SHP77 (cell line): Measurements from ENCODE around the gene GLRX.

Experiments used
- DNase-seq, 2 experiments: peaks; one replicate each; lab custom pipeline; 2025; lab: John Stamatoyannopoulos, UW

GLRX gene

DNA sequence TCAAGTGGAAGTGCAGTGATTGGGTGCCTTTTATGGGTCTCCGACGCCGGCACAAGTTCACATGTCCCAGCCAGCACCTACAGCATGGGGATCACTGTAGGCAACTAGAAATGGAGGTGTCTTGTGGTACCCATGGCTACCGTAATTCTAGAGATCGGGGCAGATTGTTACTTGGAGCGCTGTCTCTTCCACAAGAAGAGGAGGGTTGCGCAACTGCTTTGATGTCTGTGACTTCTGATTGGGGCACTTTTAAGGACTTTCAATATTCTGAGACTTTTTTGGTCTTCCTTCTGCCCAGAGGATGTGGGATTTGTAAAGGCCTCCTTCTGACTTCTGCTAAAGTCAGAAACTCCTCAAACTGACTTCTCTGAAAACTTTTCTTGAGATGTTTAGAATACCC, 41.9 kb downstream of the GLRX start:
- DNase-seq = no peak

DNA sequence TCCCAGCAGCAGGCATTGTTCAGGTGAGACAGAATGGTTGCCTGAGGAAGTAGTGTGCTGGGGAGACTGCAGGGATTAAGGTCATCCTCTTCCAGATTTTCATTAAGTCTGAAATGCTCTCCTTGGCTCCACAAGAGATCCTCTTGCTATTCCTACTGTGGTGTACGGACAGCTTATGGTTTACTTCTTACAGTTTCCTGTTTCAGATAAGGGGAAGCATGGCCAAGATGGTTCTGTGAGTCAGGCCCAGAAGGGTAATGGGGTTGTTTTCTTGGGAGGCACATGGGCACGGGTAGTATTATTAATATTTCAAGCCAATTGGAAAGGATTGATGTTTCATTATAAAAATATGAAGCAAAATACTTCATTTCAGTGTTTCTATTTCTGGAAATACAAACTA, 42.9 kb downstream of the GLRX start:
- DNase-seq = no peak

DNA sequence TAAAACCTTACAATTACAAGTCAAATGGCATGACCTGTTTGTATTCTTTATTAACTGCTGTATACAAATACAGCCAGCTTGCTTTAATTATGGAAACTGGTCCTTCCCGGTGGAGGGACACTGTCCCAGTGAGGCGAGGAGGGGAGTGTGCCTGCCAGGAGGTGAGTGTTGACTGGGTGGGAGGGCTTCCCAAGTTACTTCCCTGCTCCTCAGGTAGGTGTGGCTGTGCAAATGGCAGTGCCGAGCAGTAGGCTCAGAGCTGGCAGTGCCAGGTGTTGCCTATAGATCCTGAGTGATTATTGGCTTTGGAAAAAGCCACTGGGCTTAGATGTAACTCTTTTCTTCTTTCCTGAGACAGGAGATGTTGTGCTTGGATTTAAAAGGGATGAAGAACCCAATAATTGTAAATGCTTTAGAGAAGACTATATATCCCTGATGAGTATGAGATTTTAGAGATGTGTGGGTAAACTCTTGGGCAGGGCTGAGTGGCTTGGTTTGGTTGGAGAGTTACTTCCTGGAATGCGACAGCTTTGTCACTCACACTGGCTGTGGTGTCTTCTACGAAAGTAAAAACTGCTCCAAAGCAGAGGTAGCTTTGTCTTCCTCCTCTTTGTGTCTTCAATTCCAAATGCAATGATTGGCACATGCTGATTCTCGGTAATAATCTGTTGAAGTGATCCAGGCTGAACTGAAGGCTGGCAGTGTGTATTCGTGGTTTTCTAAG, 43.7 kb downstream of the GLRX start:
- no peak for DNase-seq

DNA sequence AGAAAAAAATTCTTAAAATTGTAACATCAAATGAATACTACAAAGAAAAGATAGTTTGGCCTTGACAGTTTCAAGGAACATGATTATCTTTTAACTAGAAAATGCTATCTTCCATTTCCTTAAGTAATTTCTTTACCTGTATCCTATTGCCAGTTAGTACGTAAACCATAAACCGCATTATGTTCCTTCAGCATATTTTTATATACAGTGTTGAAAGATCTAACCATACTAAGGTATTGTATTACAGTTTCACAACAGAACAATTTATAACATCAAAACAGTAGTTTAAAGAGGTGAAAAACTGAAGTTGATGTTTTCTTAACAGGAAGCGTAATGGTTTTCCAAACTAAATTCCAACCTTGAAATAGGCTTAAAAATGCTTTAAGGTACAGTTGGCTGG, 45.1 kb downstream of the GLRX start:
- DNase-seq = no peak

DNA sequence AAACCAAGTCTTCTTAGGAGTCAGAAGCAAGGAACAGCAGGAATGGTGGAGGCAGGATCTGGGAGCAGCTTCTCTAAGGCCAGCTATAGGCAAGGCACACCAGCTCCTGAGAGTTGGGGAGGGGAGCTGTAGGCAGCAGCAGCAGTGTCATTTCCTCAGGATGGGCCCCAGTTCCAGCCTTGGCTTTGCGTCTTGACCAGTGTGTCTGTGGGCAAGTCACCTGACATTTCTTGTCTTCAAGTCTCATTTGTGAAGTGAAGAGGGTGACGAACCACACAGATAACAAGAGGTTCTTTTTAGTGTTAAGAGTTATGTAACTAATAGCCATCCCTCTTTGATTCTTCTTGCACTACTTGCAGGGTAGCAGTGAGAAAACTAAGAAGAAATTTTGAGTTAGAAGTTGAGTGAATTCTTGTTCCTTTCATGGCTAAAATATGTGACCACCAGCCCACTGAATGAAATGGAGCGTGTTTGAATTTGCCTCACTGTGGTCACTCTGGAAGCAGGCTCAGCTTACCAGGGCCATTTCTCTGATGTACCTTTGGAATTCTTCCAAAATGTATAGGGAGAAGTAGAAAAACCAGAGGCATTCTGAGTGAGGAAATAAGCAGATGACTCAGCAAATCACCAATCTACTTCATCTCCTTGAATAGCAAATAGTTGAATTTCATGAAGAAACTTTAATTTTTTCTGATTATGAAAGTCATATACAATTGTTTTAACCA, 49.0 kb downstream of the GLRX start:
- DNase-seq = no peak

DNA sequence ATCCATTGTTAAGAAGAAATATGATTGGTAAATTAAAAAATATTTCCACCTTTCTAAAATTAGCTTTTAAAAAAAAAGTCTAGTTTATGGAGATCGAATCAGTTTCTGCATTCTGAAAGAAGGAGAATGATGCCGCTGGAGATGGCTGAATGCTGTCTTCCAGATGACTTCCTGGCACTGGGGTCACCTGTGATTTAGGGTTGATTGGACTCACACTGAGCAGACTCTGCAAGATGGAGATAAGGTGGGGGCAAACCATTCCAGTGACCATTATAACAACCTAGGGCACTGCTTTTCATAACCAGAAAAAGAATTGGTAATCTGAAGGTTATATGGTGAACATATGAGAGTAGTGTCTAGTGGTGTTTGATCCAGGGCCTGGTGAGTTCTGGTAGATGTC, 50.6 kb downstream of the GLRX start:
- no peak for DNase-seq

DNA sequence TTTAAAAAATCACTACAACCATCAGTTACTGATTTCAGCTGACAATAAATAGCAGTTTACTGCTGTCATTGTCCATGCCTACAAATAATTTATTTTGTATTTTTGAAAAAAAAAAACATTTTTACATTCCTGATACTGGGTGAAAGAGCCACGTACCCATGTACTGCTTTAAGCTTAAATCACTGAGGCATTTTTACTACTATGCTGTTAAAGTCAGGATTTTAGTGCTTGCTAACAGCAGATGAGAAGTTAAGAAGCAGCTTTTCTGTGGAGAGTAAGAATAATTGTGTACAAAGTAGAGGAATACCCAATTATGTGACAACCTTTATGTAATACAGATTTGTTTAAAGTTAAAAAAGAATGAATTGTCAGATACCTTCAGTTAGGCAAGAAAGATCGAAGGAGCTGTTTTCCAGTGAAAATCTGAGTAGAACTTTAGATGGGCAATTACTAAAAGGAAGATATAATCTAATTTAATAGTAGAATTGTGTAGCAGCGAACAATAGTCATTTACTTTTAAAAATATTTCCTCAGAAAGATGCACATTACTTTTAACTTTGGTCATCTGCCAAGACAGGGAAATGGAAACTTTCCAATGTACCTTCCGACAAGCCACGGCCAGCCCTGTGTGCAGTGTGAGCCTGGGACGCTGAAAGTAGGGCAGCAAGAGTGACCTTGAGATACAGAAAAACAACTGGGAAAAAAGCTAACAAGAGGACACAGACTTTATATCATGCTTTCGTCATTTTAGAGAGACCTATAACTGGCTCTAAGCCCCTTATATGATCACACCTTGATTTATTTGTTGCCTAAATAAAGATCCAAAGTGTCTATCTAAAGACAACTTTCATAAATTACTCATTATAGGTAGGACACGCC, 51.5 kb downstream of the GLRX start:
- no peak for DNase-seq

DNA sequence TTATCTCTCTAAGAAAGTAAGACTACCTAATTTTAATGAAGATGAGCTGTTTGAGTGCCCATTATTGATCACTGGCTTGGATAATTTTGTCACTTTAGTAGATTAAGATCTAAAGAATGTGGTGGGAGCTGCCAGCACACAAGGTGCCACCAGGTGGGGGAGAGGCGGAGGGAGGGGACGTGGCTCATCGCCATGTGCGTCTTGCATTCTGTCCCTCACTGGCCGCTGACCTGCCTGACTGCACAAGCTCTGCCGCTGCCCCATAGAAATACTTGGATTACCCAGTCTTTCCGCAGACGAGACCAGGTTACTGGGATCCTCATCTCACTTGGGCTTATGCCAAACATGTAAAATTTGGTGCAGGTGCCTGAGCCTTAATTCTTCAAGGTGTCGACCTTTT, 53.8 kb downstream of the GLRX start:
- DNase-seq = no peak

DNA sequence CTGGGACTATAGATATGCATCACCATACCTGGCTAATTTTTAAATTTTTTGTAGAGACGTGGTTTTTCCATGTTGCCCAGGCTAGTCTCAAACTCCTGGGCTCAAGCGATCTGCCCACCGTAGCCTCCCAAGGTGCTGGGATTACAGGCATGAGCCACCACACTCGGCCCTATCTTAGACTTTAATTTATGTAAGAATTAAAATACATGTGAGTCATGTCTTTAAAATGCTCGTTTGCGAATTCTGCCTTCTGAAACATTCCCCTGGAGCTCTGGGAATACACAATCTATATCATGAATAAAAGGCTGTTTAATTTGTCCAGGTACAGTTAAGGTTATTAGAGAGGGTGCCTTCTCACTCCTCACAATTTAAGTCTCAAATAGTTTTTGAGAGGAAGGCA, 58.6 kb downstream of the GLRX start:
- DNase-seq = no peak
